HTR-8/SVneo (cell line): ENCODE data around the gene CSF1R.

Experiments
- DNase-seq: peaks from one replicate; pipeline ENCODE4 v3.0.0; 2011; ENCODE audit warnings: low spot score, mixed read lengths; ENCODE audit not compliant: insufficient read length
- FAIRE-seq: peaks from 2 replicates; lab custom pipeline; 2011; peaks lifted over from hg19 to GRCh38; lab: Jason Lieb, UNC

Gene CSF1R

GRCh38 chr5:150006318-150006717 is 80.0 kb downstream of the CSF1R start:
- FAIRE-seq (no peak), DNase-seq (no peak)
